Measurements from ENCODE around the gene SPATS1.
"Not testable (repeated sequence)": the region's sequence is repeated elsewhere in the genome, so short reads cannot be mapped to it uniquely, and the experiment has no call there.

Gene SPATS1

DNA sequence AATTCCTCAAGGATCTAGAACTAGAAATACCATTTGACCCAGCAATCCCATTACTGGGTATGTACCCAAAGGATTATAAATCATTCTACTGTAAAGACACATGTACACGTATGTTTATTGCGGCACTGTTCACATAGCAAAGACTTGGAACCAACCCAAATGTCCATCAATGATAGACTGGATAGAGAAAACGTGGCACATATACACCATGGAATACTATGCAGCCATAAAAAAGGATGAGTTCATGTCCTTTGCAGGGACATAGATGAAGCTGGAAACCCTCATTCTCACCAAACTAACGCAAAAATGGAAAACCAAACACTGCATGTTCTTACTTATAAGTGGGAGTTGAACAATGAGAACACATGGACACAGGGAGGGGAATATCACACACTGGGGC is 4.4 kb downstream of the SPATS1 start:
- not testable (repeated sequence) for FAIRE-seq

DNA sequence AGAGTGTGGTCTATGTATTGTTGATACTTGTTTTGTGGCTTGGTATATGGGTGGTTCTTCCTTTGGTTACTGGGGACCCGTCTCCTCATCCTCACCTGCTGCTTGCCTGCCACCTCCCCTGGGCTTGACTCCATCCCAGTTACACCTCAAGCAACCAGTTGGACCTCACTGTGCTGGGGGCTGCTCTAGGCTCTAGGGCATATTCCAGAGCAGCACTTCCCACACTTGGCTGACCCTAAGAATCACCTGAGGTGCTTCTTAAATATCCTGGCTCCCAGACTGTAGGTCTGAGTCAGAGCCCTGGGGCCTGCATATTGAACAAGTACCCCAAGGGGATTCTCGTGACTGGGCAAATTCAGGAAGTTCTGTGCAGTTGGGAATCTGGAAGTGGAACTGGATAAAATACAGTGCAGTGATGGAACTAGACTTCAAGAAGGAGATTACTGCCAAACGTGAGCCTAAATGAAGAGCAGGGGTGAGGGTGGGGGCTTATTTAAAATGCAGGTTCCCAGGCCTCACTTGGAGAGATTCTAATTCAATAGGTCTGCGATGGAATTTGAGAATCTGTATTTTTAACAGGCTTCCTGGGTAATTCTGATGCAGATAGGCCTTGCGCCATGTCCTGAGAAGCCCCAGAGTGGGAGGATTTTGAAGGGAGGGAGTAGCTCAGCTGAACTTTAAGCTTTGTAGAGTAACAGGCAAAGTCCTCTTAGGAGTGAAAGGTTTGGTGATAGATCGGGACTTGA is 7.6 kb downstream of the SPATS1 start:
- FAIRE-seq = no peak

DNA sequence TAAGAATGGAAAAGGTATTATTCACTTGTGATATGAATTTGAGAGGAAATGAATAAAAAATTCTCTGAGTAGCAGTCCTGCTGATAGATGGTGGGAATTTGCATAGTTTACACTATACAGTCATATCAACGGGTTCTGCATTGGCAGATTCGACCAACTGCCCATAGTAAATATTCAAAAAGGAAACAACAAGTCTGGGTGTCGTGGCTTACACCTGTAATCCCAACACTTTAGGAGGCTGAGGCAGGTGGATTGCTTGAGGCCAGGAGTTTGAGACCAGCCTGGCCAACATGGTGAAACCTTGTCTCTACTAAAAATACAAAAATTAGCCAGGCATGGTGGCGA is 8.2 kb downstream of the SPATS1 start:
- FAIRE-seq = not testable (repeated sequence)

DNA sequence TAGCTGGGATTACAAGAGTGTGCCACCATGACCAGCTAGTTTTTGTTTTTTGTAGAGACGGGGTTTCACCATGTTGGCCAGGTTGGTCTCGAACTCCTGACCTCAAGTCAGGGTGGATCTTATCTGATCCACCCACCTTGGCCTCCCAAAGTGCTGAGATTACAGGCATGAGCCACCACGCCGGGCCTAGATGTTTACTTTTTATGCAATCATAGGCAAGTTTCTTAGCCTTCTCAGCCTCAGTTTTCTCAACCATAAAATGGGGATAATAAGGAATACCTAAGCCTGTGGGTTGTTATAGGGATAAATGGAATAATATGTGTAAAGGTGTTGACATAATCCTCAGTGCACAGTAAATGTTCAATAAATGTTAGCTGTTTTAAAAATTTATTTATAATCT is 9.8 kb downstream of the SPATS1 start:
- FAIRE-seq = no peak

DNA sequence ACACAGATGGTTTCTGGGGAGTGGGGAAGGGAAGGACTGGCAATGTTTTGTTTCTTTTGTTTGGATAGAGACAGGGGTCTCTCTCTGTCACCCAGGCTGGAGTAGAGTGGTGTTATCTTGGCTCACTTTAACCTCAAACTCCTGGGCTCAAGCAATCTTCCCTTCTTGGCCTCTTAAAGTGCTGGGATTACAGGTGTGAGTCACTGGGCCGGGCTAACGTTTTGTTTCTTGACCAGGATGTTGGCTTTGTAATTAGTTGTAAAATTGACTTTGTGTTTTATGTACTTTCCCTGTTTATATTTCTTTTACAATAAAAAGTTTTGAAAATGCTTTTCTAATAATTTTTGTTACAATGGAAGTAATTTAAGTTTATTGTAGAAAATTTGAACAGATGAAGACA is 10.9 kb downstream of the SPATS1 start:
- no peak for FAIRE-seq

DNA sequence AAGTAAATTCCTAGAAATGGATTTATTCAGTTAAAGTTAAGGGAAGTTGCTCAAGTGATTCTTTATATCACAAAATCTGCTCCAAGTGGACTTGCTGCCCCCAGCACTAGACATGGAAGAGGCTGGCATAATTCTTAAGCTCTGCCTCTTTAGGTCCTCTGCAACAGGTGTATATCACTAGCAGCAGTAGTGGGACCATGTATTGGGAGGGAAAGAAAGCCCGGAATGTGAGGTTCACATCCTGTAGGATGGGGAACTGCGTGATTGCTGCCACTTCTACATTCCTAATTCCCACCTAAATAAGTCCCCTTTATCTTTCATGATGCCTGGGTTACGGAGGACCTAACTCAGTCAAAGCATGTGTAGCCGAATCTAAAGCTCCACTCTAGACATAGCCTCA is 13.2 kb downstream of the SPATS1 start:
- FAIRE-seq = no peak

DNA sequence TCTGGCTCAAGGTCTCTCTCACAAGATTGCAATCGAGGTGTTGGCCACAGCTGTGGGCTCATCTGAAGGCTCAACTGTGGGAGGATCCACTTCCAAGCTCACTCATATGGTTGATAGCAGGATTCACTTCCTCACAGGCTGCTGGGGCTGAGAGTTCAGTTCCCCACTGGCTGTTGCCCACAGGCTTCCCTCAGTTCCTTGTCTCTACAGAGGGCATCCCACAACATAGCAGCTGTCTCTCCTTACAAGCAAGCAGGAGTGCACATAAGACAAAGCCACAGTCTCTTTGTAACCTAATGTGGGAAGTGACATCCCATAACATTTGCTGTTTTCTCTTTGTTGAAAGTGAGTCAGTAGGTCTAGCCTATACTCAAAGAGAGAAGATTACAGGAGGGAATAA is 14.0 kb downstream of the SPATS1 start:
- no peak for FAIRE-seq

DNA sequence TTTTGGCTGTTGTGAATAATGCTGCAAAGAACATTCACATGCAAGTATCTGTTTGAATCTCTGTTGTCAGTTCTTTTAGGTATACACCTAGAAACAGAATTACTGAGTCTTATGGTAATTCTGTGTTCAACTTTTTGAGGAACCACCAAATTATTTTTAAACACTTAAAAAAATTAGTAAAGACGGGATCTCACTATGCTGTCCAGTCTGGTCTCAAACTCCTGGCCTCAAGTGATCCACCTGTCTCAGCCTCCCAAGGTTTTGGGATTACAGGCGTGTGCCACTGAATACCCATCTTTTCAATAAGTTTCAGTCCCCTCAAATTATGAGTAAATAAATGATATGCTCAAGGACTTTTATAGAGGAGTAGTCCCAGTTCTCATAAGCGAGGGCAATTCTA is 17.5 kb downstream of the SPATS1 start:
- FAIRE-seq = no peak

DNA sequence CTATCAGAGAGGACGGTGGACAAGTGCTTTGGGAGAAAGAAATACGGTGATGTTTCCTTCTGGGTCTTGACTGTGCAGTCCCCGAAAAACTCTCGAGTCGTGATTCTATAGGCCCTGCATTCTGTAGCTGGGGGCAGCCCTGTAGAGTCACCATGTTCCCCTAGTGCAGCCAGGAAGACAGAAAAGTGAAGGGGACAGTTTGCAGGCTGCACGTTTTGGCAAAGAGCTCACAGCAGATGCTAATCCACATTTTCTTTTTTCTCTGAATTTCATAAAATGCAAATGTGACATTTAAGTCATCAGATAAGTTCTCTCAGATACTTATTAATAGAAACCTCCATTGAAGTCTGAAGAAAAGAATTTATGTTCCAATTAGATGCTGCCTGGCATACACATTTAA is 19.5 kb downstream of the SPATS1 start:
- no peak for FAIRE-seq

DNA sequence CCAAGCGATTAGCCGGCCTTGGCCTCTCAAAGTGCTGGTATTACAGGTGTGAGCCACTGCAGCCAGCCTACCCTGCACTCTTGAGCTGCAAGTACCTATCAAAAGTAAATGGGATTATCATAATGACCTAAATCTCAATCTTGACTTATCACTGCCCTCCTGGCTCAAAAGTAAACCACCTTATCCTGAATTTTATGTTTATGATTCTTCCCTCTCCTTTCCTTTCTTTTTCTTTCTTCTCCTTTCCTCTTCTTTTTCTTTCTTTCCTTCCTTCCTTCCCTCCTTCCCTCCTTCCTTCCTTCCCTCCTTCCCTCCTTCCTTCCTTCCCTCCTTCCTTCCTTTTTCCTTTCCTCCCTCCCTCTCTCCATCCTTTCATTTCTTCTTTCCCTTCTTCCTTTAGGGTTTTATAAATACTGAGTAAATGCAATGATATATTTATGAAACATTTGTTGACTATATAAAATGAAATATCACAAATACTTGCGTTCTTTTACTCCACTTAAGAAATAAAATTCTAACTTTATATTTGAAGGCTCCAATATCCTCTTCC is 21.0 kb downstream of the SPATS1 start:
- FAIRE-seq = no peak

DNA sequence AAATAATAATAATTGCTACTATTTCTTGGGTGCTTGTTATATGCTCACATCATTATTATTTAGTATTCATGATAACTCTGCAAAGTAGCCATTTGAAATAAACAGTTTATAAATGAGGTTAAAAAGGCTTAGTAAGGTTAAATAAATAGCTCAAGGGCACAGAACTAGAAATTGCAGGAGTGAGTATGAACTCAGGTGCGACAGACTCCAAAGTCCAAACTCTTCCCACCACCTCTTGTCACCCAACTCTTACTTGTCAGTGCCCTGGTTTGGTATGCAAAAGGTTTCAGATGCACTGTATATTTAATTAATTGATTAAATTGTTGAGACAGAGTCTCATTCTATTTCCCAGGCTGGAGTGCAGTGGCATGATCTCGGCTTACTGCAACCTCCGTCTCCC is 24.3 kb downstream of the SPATS1 start:
- no peak for FAIRE-seq

DNA sequence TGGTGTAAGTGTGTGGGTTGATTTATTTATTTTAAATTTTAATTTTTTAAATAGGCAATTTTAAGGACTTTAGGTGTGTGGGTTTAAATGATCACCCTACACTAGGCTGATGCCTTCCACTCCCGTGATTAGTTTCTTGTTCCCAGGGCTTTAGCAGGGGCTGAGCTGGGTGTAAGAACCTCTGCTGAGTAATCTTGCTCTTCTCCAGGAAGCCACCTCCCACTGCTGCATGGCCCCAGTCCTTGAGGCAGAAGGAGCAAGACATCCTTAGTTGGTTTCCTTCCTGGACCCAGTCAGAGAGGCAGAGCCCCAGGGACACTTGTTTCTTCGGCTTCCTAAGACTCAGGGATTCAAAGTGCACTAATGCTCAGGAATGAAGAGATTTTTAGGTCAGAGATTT is 25.2 kb downstream of the SPATS1 start:
- FAIRE-seq = no peak

DNA sequence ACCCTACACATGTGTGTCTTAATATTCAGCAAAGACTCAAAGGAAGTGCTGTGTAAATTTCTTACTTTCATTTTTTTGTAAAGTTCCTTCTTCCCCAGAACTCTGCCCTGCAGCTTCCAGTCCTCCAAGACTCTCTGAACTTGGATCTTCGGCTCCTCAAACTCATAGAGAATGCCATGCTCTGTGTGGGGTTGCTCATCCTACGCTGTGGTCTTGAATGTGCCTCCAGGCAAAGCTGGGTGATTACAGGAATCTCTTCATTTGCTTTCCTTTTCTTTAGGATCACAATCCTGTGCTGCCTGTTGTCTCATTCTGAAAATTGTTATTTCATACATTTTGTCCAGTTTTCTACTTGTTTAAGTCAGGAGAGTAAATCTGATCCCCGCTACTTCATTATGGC is 30.6 kb downstream of the SPATS1 start:
- FAIRE-seq = no peak

DNA sequence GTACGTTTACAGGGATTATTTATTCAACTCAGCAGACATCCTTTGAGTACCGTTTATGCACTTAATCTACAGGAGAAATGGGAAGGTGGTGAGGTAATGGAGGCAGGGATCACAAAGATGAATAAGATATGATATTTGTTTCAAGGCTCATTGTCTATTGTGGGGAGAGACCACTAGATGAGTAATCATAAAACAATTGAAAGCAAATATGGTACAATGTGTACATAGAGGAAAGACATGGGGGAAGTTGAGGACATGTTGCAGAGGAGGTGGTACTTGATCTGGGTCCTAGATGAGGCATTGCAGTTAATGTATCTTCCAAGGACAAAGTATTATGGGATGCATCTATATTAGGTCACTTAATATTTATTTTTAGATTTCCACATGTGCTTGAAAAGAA is 31.3 kb downstream of the SPATS1 start:
- FAIRE-seq = no peak

DNA sequence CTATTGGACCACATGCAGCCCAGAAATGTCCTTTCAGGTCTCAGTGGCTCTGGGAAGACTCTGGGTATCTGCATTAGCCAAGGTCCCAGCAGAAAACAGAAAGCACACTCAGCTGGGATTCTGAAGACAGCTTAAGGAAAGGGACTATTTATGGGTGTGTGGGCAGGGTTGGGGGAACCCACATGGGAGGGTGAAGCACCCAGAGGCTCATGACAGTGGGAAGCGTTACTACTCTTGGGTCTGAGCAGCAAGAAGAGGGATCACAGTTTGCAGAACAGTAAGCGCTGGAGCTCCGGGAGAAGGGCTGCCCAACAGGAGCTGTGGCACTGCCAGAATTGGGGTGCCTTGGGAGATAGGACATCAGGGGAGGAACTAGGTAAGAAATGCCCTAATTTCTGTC is 32.6 kb downstream of the SPATS1 start:
- FAIRE-seq = no peak

DNA sequence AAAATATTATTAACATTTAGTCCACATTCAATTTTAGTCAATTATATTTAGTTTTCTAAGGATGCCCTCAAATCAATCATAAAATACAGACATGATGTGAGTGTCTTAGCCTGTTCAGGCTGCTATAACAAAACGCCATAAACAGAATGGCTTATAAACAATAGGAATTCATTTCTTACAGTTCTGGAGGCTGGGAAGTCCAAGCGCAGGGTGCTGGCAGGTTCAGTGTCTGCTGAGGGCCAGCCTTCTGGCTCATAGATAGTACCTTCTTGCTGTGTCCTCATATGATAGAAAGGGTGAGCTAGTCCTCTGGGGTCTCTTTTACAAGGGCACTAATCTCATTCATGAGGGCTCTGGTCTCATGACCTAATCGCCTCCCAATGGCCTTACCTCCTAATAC is 35.0 kb downstream of the SPATS1 start:
- FAIRE-seq = no peak

DNA sequence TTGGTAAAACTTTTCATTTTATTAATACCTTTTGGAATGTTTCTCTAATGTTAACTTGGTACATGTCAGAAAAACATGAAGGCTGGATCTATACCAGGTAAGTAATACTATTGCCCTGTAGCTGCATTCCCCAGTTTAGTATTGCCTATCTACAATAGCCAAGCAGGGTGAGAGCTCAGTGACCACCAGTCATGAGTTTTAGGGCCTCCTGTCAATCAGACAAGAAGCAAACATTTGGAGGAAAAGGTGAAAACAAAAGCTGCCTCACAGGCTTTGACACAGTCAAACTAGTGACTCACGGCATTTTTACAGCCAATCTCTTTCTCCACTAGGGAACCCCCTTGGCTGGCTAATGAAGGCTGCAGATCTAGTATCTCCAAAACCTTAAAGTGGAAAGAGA is 35.5 kb downstream of the SPATS1 start:
- no peak for FAIRE-seq

DNA sequence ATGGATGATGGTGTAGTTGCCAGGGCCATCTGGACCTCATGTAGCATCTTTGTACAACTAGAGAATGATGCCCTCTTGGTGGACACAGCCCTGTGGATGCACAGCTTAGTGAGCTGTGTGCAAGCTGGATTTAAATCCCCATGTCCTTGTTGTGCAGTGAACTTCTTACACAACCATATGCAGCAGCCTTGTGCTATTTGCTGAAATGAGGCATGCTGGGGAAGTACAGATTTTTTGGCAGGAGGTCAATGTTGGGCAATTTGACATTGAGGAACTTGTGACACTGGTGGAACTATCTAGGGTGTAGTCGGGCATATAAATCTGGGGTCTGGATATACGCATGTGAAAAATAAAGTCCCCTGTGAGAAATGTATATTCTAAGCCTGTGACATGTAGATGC is 39.3 kb downstream of the SPATS1 start:
- no peak for FAIRE-seq

DNA sequence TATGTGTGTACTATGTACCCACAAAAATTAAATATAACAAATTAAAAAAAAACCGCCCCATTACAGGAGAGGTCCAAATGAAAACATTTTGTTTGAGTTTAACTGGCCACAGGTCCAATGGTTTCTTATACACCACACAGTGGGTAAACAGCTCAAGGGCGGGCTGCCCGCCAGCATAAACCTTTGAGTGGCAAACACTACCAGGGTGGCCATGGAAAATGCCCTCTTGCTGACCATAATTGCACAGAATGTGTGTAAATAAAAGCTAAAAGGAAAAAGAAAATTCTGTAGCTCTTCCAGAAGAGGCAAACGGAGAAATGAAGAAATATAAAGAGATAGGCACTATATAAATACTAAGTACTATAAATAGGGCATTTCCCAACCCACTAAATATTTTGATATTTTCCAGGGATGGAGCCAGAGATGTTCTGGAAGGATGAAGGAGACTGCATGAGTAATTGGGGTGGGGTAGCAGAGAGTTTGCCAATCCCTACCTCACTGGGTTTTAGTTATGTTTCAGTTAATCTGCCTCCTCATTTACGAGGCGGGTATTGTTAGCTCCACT is 44.0 kb downstream of the SPATS1 start:
- no peak for FAIRE-seq

DNA sequence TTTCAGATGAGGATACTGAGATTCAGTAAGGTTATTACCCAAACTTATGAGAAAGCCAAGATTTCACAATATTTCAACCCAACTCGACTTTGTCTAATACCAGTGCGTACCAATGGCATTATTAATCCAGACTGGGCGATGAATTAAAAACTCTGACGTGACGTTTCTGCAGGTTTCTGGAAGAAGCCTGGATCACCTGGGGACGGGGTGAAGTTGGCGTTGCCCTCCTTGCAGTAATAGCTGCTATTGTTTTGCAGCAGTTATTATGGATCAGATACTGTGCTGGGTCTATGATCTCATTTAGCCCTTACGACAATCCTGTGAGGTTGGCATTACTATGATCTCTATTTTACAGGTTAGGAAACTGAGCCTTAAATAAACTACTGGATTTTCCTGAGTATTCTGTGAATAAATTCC is 44.5 kb downstream of the SPATS1 start:
- FAIRE-seq = no peak

DNA sequence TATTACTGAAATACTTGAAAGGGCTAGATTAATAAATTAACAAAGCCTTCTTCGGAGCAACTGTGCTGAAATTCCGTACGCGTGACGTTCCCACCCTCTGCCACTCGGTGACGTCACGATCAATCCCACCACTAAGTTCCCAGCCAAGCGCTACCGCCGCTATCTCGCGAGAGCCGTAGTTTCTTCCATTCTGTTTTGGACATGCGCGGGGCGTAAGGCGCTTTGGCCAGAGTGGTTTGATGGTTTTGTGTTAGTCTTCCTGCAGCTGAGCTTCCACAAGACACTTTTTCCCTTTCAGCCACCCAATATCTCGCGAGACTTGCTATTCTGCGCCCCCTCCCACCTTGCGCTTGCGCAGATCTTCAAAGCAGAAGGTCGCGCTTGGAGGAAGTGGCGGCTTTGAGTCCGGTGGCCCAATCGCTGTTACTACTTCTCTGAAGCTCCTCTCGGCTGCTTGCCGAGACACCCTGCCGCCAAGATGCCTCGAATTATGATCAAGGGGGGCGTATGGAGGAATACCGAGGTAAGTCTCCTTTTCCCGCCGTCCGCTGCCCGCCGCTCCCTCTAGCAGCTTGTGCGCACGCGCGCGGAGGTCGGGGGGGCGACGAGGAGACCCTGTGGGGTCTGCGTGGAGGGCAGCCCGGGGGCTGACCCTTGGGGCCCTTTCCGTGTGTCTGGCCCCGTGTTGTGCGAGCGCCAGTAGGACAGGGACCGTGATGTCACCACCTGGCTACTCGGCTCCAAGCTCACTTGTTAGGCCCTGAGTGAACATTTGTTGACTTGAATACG is 45.1 kb downstream of the SPATS1 start, which contains the start of gene CDC5L:
Gene CDC5L (plus strand): TSS at position 361 of the 789 bp plus-strand sequence. CDS start 118 bp downstream, at position 479.
- peak; percentile 92 for FAIRE-seq

DNA sequence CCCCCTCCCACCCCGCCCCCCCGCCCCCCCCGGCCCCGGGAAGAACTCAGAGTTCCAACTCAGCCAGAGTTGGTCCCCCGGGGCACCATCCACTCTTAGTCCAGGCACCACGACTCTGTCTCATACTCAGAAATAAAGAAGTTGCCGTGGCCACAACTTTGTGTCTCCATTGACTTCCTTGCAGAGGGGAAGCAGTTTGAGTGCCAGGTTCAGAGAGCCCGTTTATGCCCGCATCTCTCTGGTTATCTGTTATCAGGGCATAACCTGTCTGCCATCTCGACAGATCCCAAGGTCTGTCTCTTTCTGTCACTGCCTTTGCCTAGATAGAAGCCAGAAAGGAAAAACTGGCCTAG is 45.7 kb downstream of the SPATS1 start:
- no peak for FAIRE-seq

DNA sequence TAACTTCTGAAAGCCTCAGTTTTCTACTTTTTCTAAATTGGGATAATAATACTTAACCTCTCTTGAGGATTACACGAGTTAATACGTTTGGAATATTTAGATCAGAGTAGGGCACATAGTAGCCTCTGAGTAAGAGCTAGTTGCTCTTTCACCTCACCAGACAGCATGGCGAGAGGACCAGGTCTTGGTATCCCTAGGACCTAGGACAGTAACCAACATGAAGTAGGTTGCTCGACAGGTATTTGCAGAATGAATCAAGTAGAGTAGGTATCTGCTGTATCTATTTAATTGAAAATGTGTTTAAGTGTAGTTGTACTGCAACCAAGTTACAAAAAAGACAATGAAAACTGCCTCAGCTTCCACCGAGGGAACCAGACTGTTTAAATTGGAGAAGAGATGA is 46.4 kb downstream of the SPATS1 start:
- FAIRE-seq = no peak

DNA sequence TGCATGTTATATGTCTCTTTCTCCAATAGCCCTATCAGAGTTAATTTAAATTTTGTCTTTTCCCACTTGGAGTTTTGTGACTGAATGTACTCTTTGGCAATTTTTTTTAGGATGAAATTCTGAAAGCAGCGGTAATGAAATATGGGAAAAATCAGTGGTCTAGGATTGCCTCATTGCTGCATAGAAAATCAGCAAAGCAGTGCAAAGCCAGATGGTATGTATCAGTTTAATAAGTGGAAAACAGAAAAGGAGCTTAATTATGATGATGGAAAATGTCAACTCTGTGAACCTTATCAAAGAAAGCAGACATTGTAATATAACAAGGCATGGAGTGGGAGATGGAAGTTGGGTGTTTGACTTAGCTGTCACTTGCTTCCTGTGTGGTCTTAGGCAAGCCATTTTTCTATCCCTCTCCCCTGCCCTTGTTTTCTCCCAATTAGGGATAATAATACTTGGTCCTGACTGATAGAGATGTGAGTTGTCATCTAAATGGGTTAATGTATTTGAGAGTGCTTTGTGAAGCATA is 47.8 kb downstream of the SPATS1 start:
- no peak for FAIRE-seq

All from endometrium (tissue), 2 donors.